SJCRH30 (cell line): Measurements from ENCODE around the gene ELMOD3. TPM values are rescaled to one million over a fixed set of nuclear protein-coding genes. Genes with fewer than 3 reads are reported as not detected.
"Not testable (repeated sequence)": the region's sequence is repeated elsewhere in the genome, so short reads cannot be mapped to it uniquely, and the experiment has no call there.

Experiments
- DNase-seq, 2 experiments: peaks; one replicate each; pipeline ENCODE4 v3.0.0-alpha.2; 2015 to 2020
- H3K27ac ChIP-seq: fragments of 250-450 bp; sonication (Bioruptor Pico); 2 replicates; pipeline ENCODE4 v1.5.1; 2020; ENCODE audit warnings: mild to moderate bottlenecking, moderate library complexity
- H3K27me3 ChIP-seq: fragments of 250-450 bp; sonication (Bioruptor Pico); 2 replicates; pipeline ENCODE4 v1.5.1; 2020; ENCODE audit warnings: mild to moderate bottlenecking, moderate library complexity
- H3K36me3 ChIP-seq: fragments of 250-450 bp; sonication (Bioruptor Pico); 2 replicates; pipeline ENCODE4 v1.5.1; 2020; ENCODE audit warnings: mild to moderate bottlenecking, moderate library complexity
- H3K4me1 ChIP-seq: fragments of 250-450 bp; sonication (Bioruptor Pico); 2 replicates; pipeline ENCODE4 v1.5.1; 2020; ENCODE audit warnings: mild to moderate bottlenecking, moderate library complexity
- H3K4me3 ChIP-seq: fragments of 250-450 bp; sonication (Bioruptor Pico); 2 replicates; pipeline ENCODE4 v1.5.1; 2020; ENCODE audit warnings: mild to moderate bottlenecking, moderate library complexity
- H3K9me3 ChIP-seq: fragments of 250-450 bp; sonication (Bioruptor Pico); replicated peaks from 2 replicates; pipeline ENCODE4 v1.5.1; 2020; ENCODE audit warnings: mild to moderate bottlenecking, moderate library complexity
- total RNA-seq: library from RNA; depleted of rRNA; stranded (reverse); fragments of >200 nt; shearing (Covaris generic); gene quantifications from 2 replicates; pipeline ENCODE4 v1.2.3, GENCODE V29; 2014

The ELMOD3 gene
- total RNA-seq, 1 experiment from 2014 or later = 19.3 TPM

DNA sequence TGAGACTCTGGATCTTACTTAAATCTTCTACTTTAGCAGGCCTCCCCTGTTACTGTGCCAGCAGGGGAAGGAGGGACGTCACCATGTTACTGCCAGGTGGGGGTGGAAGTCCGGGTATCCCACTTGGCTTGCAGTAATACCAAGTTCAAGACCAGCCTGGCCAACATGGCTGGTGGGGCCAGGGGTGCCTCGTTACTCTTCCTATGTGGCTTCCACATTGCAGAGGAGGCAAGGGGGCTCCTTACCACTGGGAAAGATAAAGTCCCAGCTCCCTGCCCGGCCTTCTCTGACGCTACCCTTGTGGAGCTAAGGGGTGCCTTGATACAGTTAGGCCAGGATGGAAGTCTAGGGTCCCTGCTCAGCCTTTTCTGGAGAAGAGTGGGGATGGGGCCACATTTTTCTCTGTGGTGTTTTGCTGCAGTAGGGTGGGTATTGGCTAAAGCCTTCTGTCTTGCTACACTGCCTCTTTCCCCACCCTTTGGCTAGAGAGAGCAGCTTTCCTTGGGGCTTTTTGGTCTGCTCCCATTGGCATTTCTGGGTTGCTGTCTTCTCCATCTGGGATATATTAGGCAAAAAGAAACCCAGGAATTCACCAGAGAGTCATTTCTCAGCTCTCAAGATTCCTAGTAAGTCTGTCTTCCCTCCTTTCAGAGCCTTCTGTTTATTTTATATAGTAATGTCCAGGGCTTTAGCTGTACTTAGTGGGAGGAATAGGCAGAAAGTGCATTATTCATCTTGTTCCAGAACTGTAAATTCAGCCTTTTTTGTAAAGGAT lies 21.9 kb downstream of the ELMOD3 start:
- no peaks in the 10 kb centered on the region; the same call in 1 of the 2 replicates for H3K9me3 ChIP-seq
- no peaks in the 10 kb centered on the region for H3K27me3 ChIP-seq
- peaks cover 26% of the 10 kb centered on the region for H3K36me3 ChIP-seq
- H3K27ac ChIP-seq = no peak overlapping the region
- H3K4me3 ChIP-seq = no peak overlapping the region
- DNase-seq = no peak
- no peaks in the 10 kb centered on the region for H3K4me1 ChIP-seq

DNA sequence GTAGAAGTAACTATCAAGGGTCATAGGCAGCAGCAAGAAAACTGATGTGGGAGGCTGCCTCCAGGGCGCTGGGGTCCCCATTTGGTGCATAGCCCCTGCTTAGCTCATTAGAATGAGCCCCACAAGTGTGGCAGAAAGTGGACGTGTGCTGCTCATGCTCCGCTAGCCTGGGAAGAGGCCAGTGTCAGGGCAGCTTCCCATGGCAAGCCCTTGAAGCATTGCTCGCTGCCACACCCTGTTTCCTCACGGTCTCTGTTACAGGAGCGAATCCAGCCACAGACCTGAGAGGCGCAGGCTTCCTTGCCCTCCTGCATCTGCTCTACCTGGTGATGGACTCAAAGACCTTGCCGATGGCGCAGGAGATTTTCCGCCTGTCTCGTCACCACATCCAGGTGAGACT lies 22.5 kb downstream of the ELMOD3 start:
- Histone ChIP-seq H3K9me3 (no peaks in the 10 kb centered on the region; the same call in 1 of the 2 replicates), H3K4me3 (no peak overlapping the region), H3K27me3 (no peaks in the 10 kb centered on the region), H3K36me3 (peaks cover 26% of the 10 kb centered on the region), H3K4me1 (no peaks in the 10 kb centered on the region), H3K27ac (no peak overlapping the region)
- DNase-seq = no peak

DNA sequence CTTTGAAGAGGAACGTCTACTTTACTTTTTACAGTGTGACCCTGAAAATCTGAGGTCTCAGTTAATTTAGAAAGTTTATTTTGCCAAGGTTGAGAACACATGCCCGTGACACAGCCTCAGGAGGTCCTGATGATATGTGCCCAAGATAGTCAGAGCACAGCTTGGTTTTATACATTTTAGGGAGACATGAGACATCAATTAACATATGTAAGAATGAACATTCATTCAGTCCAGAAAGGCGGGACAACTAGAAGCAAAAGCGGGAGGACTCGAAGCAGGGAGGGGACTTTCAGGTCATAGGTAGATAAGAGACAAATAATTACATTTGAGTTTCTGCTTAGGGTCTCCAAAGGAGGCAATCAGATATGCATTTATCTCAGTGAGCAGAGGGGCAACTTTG lies 23.7 kb downstream of the ELMOD3 start:
- Histone ChIP-seq H3K36me3 (peaks cover 26% of the 10 kb centered on the region), H3K4me3 (no peak overlapping the region), H3K9me3 (no peaks in the 10 kb centered on the region; the same call in 1 of the 2 replicates), H3K4me1 (no peaks in the 10 kb centered on the region), H3K27ac (no peak overlapping the region), H3K27me3 (no peaks in the 10 kb centered on the region)
- DNase-seq = no peak

DNA sequence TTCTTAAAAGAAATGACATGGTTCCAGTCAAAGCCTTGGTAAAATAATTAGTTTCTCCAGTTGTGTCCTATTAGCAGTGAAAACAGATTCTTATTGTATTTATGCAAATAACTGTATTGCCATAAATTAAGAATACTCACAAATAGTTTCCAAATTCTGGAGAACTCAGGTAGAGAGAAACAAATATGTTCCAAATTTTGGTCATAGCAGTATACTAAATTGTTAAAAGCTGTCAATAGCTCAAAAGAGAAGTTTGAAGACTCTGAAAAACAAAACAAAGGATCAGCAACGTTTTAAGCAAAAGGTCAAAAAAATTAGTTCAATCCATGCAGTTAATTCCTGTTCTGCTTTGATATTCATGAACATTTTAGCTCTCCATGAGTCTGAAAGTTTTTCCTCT lies 25.5 kb downstream of the ELMOD3 start:
- Histone ChIP-seq H3K4me1 (no peaks in the 10 kb centered on the region), H3K36me3 (peaks cover 29% of the 10 kb centered on the region)

DNA sequence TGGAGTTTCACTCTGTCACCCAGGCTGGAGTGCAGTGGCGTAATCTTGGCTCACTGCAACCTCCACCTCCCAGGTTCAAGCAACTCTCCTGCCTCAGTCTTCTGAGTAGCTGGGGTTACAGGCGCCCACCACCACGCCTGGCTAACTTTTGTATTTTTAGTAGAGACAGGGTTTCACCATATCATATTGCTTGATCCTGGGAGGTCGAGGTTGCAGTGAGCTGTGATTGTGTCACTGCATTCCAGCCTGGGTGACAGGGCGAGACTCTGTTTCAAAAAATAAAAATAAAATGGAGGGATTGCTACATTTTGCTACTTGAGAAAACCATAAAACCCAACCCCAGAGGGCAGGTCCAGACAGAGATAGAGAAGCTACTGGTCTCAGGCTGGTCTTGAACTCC lies 28.6 kb downstream of the ELMOD3 start:
- H3K27me3 ChIP-seq, DNase-seq, H3K4me3 ChIP-seq, H3K9me3 ChIP-seq, H3K27ac ChIP-seq, H3K4me1 ChIP-seq: not testable (repeated sequence)
- H3K36me3 ChIP-seq = peaks cover 29% of the 10 kb centered on the region

More for the DNA sequence above, 25.5 kb downstream of the ELMOD3 start:
- Histone ChIP-seq H3K27me3 (no peaks in the 10 kb centered on the region), H3K27ac (no peak overlapping the region), H3K9me3 (no peaks in the 10 kb centered on the region; the same call in 1 of the 2 replicates), H3K4me3 (no peak overlapping the region)
- no peak for DNase-seq

DNA sequence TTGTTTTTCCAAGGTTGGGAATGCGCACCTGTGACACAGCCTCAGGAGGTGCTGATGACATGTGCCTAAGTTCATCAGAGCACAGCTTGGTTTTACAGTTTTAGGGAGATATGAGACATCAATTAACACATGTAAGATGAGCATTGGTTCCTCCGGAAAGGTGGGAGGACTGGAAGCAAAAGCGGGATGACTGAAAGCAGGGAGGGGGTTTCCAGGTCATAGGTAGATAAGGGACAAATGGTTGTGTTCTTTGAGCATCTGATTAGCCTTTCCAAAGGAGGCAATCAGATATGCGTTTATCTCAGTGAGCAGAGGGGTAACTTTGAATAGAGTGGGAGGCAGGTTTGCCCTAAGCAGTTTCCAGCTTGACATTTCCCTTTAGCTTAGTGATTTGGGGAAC lies 29.3 kb downstream of the ELMOD3 start:
- no peaks in the 10 kb centered on the region for H3K27me3 ChIP-seq
- H3K36me3 ChIP-seq = peaks cover 24% of the 10 kb centered on the region
- H3K27ac ChIP-seq = no peak overlapping the region
- H3K4me1 ChIP-seq = no peaks in the 10 kb centered on the region
- H3K4me3 ChIP-seq = no peak overlapping the region
- DNase-seq = no peak
- H3K9me3 ChIP-seq = no peaks in the 10 kb centered on the region; the same call in 1 of the 2 replicates

DNA sequence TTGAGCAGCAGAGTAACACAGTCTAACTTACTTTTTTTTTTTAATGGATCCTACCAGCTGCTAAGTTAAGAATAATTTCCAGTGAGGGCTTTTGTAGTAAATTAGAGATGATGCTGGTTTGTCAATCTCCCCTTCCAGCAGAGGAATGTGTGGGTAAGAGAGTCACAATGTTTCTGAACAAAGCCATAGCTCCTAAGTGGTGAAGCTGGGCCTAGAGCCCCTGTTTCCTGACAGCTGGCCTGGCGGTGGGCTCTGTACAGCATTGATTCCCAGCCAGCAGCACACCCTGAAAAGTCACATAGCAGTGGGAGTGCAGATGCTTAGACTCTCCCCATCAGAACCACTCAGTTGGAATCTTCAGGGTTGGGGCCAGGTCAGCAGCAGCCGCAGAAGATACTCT lies 31.2 kb downstream of the ELMOD3 start:
- no peaks in the 10 kb centered on the region for H3K27me3 ChIP-seq
- no peaks in the 10 kb centered on the region for H3K9me3 ChIP-seq
- peaks cover 10% of the 10 kb centered on the region for H3K36me3 ChIP-seq
- H3K4me1 ChIP-seq = no peaks in the 10 kb centered on the region
- H3K27ac ChIP-seq = no peak overlapping the region
- H3K4me3 ChIP-seq = no peak overlapping the region
- no peak for DNase-seq

DNA sequence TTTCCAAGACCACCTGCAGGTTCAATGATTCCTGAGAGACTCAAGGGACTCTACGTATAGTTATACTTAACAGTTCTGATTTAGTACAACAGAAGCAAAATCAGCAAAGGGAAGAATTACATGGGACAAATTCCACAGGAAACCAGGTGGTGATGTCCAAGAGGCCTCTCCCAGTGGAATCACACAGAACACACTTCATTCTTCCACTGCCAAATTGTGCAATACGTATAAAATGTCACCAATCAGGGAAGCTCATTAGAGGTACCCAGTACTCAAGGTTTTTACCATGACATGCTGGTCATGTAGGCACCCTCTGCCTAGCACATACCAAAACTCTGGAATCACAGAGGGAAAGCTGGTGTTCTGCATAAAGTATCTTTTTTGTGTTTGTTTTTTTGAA lies 33.2 kb downstream of the ELMOD3 start:
- H3K27me3 ChIP-seq = no peaks in the 10 kb centered on the region
- H3K36me3 ChIP-seq = peaks cover 5% of the 10 kb centered on the region; the same call in 1 of the 2 replicates

DNA sequence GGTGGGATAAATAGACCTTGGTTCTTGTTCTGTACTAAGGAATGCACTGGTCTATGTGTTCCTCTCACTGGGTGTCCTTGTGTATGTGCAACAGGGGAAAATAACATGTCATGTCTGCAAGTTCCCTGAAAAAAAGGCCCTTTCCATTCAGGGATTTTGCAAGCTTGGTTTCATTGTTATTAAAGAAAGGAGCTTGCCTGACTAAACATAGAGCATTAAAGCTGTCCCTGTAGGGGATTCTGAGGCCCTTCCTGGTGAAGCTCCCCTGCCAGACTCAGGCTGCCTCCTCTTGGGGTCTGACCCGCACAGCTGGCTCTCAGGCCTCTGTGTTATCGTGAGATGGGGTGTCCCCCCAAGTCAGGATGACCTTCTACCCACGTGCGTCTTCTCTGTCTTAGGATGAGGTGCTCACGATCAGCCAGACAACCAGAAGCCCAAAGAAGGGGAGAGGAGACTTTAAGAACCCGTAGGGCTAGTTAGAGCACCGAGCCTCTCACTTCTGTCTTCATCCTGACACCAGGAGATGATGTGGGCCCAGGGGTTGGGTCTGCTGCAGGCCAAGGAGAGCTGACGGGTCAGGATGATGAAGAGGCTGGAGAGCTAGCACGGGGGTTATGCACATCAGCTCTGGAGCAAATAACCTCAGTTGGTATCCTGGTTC lies 34.4 kb downstream of the ELMOD3 start:
- H3K4me1 ChIP-seq = no peaks in the 10 kb centered on the region
- no peak overlapping the region for H3K27ac ChIP-seq
- H3K4me3 ChIP-seq = no peak overlapping the region
- peaks cover 5% of the 10 kb centered on the region; the same call in 1 of the 2 replicates for H3K36me3 ChIP-seq
- no peaks in the 10 kb centered on the region for H3K9me3 ChIP-seq
- no peak for DNase-seq
- H3K27me3 ChIP-seq = no peaks in the 10 kb centered on the region

More for the DNA sequence above, 33.2 kb downstream of the ELMOD3 start:
- H3K4me3 ChIP-seq = no peak overlapping the region
- H3K27ac ChIP-seq = no peak overlapping the region
- no peak for DNase-seq
- H3K9me3 ChIP-seq = no peaks in the 10 kb centered on the region
- H3K4me1 ChIP-seq = no peaks in the 10 kb centered on the region

DNA sequence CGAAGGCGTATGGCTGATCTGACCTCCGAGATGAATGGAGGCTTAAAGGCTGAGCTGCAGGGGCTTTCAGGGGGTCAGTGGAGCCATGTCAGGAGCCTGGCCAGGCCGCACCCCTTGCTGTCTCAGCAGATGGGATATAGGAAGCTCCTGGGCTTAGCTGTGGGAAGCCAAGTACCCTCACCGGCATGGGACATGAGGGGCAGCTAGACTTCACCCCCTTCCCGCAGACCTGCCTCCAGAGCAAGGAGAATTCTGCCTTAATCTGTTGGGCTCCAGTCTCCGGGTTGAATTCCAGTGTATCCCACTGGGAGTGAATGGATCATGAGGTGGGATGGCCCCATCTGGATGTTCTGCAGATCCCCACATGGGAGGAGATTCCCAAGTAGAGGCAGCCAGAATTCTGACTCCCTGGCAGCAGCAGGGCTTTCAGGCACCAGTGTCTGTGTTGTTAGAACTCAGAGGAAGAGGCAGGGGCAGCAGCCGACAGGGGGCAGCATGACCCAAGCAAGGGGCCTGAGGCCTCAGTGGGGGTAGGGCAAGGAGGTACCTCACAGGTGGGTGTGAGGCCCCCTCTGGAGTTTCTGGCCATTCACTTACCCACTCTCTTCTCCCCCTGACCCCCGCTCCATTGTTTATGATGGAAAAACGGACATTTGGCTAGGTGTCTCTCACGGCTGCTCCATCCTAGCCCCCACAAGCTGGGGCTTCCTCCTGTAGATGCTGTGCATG lies 36.5 kb downstream of the ELMOD3 start:
- no peaks in the 10 kb centered on the region for H3K27me3 ChIP-seq
- H3K4me1 ChIP-seq = no peaks in the 10 kb centered on the region
- H3K36me3 ChIP-seq = peaks cover 3% of the 10 kb centered on the region; the same call in 1 of the 2 replicates
- peak; percentile 22 to 47 for DNase-seq
- H3K27ac ChIP-seq = no peak overlapping the region
- no peaks in the 10 kb centered on the region for H3K9me3 ChIP-seq
- H3K4me3 ChIP-seq = no peak overlapping the region

DNA sequence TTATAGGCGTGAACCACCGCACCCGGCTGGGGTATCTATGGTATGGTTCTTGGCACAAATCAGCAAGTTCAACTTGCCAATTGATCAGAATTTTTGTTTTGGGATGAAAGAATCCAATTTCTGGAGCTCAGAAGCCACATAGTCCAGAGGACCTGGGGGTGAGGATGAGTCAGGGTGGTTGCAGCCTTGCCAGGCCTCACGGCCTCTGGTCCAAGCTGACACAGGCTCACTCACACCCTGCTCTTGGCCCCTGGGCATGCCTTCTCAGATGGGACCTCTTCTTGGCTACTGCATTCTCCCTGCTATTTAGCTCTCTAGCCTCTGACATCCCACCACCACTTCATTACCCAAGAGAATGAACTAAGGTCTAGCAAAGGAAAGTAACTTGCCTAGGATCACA lies 39.3 kb downstream of the ELMOD3 start:
- no peak overlapping the region for H3K27ac ChIP-seq
- H3K27me3 ChIP-seq = no peaks in the 10 kb centered on the region
- no peaks in the 10 kb centered on the region for H3K9me3 ChIP-seq
- DNase-seq = no peak
- no peaks in the 10 kb centered on the region for H3K4me1 ChIP-seq
- H3K4me3 ChIP-seq = no peak overlapping the region
- no peaks in the 10 kb centered on the region for H3K36me3 ChIP-seq

DNA sequence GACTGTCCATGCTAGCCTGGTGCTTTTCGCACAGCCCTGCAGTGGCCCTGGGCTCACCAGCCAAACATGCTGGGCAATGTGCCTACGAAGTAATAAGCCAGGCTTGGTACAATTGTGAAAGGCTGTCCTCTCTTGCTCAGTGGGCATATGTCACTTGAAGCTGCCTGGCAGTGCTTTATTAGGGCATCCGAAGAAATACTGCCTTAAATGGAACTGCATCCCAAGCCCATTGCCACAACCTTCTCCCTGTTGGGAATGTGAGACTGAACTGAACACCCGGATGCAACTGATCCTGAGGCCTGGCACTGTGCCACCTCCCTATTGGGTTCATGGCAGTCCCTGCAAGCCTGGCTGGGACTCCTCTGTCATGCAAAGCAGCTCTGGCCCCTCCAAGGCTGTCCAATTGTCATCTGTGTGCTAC lies 39.7 kb downstream of the ELMOD3 start:
- DNase-seq = peak; percentile 36 to 54
- Histone ChIP-seq H3K36me3 (no peaks in the 10 kb centered on the region), H3K4me3 (no peak overlapping the region), H3K27ac (no peak overlapping the region), H3K27me3 (no peaks in the 10 kb centered on the region), H3K4me1 (no peaks in the 10 kb centered on the region), H3K9me3 (no peaks in the 10 kb centered on the region)

DNA sequence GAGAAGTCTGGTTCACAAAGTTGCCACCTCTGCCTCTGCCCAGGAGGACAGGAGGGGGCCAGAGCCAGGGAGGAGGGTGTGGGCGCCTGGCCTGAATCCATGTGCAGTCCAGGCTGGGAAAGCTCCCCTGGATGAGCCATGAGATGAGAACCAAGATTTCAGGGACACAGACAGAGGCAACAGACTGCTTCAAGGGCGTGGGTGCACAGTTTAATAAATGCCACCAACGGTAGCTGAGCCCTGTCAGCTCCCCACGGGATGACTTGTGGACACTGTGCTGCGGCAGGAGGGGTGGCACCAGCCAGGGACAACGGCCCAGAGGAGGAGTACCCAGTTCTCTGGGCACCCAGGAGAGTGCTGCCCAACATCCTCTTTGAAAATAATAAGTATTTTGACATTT lies 40.4 kb downstream of the ELMOD3 start:
- H3K9me3 ChIP-seq = no peaks in the 10 kb centered on the region
- no peaks in the 10 kb centered on the region for H3K4me1 ChIP-seq
- H3K27me3 ChIP-seq = no peaks in the 10 kb centered on the region
- H3K27ac ChIP-seq = no peak overlapping the region
- DNase-seq = no peak
- no peak overlapping the region for H3K4me3 ChIP-seq
- no peaks in the 10 kb centered on the region for H3K36me3 ChIP-seq

DNA sequence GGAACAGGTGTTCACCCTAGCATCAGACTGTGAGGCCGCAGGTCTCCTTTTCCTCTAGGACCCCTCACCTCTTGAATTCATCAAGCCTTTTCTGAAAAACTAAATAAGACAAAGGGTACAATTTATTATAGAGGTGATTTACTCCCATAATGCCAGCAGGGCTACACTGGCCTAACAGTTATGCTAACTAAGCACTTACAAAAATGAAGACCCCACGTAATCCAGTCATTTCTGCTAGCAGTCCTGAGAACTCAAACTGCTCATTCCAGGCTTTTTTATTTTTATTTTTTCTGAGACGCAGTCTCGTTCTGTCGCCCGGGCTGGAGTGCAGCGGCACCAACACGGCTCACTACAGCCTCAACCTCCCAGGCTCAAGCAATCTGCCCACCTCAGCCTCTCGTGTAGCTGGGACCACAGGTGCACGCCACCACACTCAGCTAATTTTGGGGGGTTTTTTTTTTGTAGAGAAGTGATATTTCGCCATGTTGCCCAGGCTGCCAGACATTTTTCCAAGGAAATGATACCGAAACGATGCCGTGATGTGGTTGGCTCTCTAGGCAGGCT lies 41.4 kb downstream of the ELMOD3 start:
- Histone ChIP-seq H3K4me1 (no peaks in the 10 kb centered on the region), H3K4me3 (no peak overlapping the region), H3K36me3 (no peaks in the 10 kb centered on the region), H3K27me3 (no peaks in the 10 kb centered on the region), H3K9me3 (no peaks in the 10 kb centered on the region), H3K27ac (no peak overlapping the region)
- DNase-seq = no peak
